ENCODE measurements around the gene EIF2D.

- no peak for TF ChIP-seq POLR2A (IDR thresholded peaks at IDR 0.05)
- TF ChIP-seq, protein P1, sequence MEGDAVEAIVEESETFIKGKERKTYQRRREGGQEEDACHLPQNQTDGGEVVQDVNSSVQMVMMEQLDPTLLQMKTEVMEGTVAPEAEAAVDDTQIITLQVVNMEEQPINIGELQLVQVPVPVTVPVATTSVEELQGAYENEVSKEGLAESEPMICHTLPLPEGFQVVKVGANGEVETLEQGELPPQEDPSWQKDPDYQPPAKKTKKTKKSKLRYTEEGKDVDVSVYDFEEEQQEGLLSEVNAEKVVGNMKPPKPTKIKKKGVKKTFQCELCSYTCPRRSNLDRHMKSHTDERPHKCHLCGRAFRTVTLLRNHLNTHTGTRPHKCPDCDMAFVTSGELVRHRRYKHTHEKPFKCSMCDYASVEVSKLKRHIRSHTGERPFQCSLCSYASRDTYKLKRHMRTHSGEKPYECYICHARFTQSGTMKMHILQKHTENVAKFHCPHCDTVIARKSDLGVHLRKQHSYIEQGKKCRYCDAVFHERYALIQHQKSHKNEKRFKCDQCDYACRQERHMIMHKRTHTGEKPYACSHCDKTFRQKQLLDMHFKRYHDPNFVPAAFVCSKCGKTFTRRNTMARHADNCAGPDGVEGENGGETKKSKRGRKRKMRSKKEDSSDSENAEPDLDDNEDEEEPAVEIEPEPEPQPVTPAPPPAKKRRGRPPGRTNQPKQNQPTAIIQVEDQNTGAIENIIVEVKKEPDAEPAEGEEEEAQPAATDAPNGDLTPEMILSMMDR (IDR thresholded peaks at IDR 0.05): peak; percentile 78 to 91 (median 82)
- TF ChIP-seq POLR2AphosphoS5 (IDR thresholded peaks at IDR 0.05): peak in 1 of 3 donors; percentile 15
- TF ChIP-seq EP300 (IDR thresholded peaks at IDR 0.05; ENCODE audit: low read depth): no peak
Measured at GRCh38 chr1:206634365-206635079, 22.3 kb upstream of the EIF2D start.

All from transverse colon (tissue), 4 donors.